NCI-H446 treated with DMSO at 0.1 percent for 48 hours (cell line): Measurements from ENCODE around the gene PPP3CB.
A peak's percentile ranks its signal among the peaks of the same experiment; 100 is the strongest.

Source experiments
- DNase-seq: peaks from one replicate; lab custom pipeline; 2025; lab: John Stamatoyannopoulos, UW

PPP3CB gene

GRCh38 chr10:73495884-73496674 is at the start of gene PPP3CB:
TSS of gene PPP3CB (minus strand) at chr10:73496024. CDS start at chr10:73495889, 135 bp downstream.
- peak; percentile 76 for DNase-seq

GRCh38 chr10:73545357-73545756 is 49.5 kb upstream of the PPP3CB start:
- DNase-seq: no peak

- no peak for DNase-seq
These were observed 41.9 kb upstream of the PPP3CB start for GRCh38 chr10:73537709-73538108.

- DNase-seq: no peak
These were observed 41.5 kb upstream of the PPP3CB start for GRCh38 chr10:73537288-73537687.

- no peak for DNase-seq
These were observed 39.0 kb upstream of the PPP3CB start for GRCh38 chr10:73534857-73535256.

- peak; percentile 39 for DNase-seq
These were observed 33.4 kb upstream of the PPP3CB start for GRCh38 chr10:73529089-73529832.

GRCh38 chr10:73522263-73522662 is 26.4 kb upstream of the PPP3CB start:
- no peak for DNase-seq

- no peak for DNase-seq
These were observed 23.5 kb upstream of the PPP3CB start for GRCh38 chr10:73519336-73519735.

GRCh38 chr10:73517166-73517888 is 21.5 kb upstream of the PPP3CB start:
- no peak for DNase-seq

- DNase-seq: no peak
These were observed 16.5 kb upstream of the PPP3CB start for GRCh38 chr10:73512207-73512743.

- DNase-seq: no peak
These were observed 13.9 kb upstream of the PPP3CB start for GRCh38 chr10:73509695-73510094.

GRCh38 chr10:73506491-73506890 is 10.7 kb upstream of the PPP3CB start:
- DNase-seq: no peak

- no peak for DNase-seq
These were observed 10.2 kb upstream of the PPP3CB start for GRCh38 chr10:73506074-73506473.

- no peak for DNase-seq
These were observed 7.2 kb upstream of the PPP3CB start for GRCh38 chr10:73503037-73503436.

- DNase-seq: no peak
These were observed 5.8 kb upstream of the PPP3CB start for GRCh38 chr10:73501651-73502050.

GRCh38 chr10:73497623-73498022 is 1.8 kb upstream of the PPP3CB start:
- no peak for DNase-seq

GRCh38 chr10:73495226-73495883 is 469 bp downstream of the PPP3CB start:
- DNase-seq: peak; percentile 53

- no peak for DNase-seq
These were observed 973 bp downstream of the PPP3CB start for GRCh38 chr10:73494877-73495225.

GRCh38 chr10:73494213-73494612 is 1.6 kb downstream of the PPP3CB start:
- no peak for DNase-seq

GRCh38 chr10:73493781-73494180 is 2.0 kb downstream of the PPP3CB start:
- no peak for DNase-seq

- no peak for DNase-seq
These were observed 9.2 kb downstream of the PPP3CB start for GRCh38 chr10:73486601-73487000.

- DNase-seq: no peak
These were observed 10.5 kb downstream of the PPP3CB start for GRCh38 chr10:73485320-73485719.
